ENCODE data around the gene ZAP70. TPM values are rescaled to one million over a fixed set of nuclear protein-coding genes. Genes with fewer than 3 reads are reported as not detected.

ZAP70 gene
- total RNA-seq, 4 donors from 2014 or later: 2.6 to 16.1 (median 12.0) TPM

DNA sequence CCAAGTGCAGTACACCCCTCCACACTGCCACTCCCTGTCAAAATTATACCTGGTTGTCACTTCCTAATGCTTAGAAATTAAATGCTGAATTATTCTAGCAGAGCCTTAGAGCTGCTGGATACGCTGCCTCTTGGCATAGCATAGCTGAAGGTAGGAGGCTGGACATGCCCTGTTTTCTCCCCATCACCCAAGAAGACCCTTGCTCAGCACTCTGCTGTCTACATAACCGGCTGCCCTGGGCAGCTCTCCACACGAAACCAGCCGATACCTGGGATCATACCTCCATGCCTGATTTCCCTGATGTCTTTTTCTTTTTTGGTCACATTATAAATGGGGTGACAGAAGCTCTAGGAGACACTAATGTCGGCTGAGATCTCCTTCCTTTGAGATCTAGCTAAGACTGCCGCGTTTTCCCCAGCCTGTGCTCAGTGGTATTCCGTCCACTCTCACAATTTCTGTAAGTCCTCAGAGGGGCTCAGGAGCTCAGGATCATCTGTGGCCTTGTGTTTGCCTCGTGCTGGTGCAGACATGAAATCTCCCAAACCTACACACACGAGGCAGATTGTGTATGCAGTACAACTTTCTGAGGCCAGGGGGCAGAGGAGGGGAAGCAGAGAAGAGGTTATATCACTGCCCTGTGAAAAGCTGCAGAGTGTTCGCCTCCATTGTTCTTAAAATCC lies 13.5 kb upstream of the ZAP70 start:
- in situ Hi-C loops (cut with MboI; ENCODE audit: low pct_ligation_motif_present in 1 of 4, low pct_unique_long_range_greater_than_20kb in 1 of 4, low sequenced_read_pairs in 3 of 4) (loop anchor here in 2 of 4 donors (10.0 kb wide), 1 partner anchor 105 kb away; no protein-coding TSS in a partner anchor), intact Hi-C loops (cut with DNase I; ENCODE audit: low total_unique reads) (loop anchor here (2.0 kb wide), 1 partner anchor 109 kb away; no protein-coding TSS in a partner anchor)
- H3K4me1 ChIP-seq: peaks cover 0 to 5% (median 0%) of the 10 kb centered on the region in 4 donors
- H3K27ac ChIP-seq: no peak overlapping the region
- DNase-seq: peak; percentile 61
- no peak for TF ChIP-seq EP300 (IDR thresholded peaks at IDR 0.05; ENCODE audit: low read depth)
- TF ChIP-seq, protein P1, sequence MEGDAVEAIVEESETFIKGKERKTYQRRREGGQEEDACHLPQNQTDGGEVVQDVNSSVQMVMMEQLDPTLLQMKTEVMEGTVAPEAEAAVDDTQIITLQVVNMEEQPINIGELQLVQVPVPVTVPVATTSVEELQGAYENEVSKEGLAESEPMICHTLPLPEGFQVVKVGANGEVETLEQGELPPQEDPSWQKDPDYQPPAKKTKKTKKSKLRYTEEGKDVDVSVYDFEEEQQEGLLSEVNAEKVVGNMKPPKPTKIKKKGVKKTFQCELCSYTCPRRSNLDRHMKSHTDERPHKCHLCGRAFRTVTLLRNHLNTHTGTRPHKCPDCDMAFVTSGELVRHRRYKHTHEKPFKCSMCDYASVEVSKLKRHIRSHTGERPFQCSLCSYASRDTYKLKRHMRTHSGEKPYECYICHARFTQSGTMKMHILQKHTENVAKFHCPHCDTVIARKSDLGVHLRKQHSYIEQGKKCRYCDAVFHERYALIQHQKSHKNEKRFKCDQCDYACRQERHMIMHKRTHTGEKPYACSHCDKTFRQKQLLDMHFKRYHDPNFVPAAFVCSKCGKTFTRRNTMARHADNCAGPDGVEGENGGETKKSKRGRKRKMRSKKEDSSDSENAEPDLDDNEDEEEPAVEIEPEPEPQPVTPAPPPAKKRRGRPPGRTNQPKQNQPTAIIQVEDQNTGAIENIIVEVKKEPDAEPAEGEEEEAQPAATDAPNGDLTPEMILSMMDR (IDR thresholded peaks at IDR 0.05): peak; percentile 49 to 71 (median 61)
- no peak for TF ChIP-seq POLR2AphosphoS5 (IDR thresholded peaks at IDR 0.05)
- TF ChIP-seq POLR2A (IDR thresholded peaks at IDR 0.05): no peak
- no peaks in the 10 kb centered on the region for H3K9me3 ChIP-seq
- 52 to 67% methylated on average over 5 to 11 of the region's 11 CpGs for WGBS, 2 donors (ENCODE audit: low coverage in 1 of 2)
- no peaks in the 10 kb centered on the region for H3K27me3 ChIP-seq
- H3K4me3 ChIP-seq: no peak overlapping the region
- no peaks in the 10 kb centered on the region for H3K36me3 ChIP-seq

DNA sequence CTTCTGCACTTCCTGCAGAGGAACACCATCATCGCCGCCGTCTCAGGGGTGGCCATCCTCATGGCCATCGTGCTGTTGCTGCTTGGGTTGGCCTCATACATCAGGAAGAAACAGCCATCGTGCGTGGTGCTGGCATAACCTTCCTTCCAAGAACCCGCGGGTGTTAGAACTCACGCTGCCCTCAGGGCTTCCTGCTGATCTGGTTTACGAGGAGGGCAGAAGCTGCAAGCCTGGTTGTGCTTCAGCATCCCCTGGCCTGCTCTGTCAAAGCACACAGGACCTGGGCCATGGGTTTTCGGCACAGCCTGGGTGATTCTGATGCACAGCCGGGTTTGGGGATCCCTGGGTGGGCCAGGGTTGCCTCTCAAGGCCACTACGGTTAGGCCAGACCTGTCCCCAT lies 12.2 kb upstream of the ZAP70 start:
- no peak for DNase-seq
- WGBS, 2 donors (ENCODE audit: low coverage in 1 of 2): 92 to 100% methylated on average over 1 to 12 of the region's 13 CpGs
- intact Hi-C loops (cut with DNase I; ENCODE audit: low total_unique reads) (no loop called here), in situ Hi-C loops (cut with MboI; ENCODE audit: low pct_ligation_motif_present in 1 of 4, low pct_unique_long_range_greater_than_20kb in 1 of 4, low sequenced_read_pairs in 3 of 4) (no loop called here)
- H3K9me3 ChIP-seq: no peaks in the 10 kb centered on the region
- TF ChIP-seq POLR2AphosphoS5 (IDR thresholded peaks at IDR 0.05) (no peak), POLR2A (IDR thresholded peaks at IDR 0.05) (no peak), EP300 (IDR thresholded peaks at IDR 0.05; ENCODE audit: low read depth) (no peak)
- TF ChIP-seq, protein P1 (IDR thresholded peaks at IDR 0.05): no peak
- H3K4me1 ChIP-seq: peaks cover 0 to 5% (median 0%) of the 10 kb centered on the region in 4 donors
- H3K27me3 ChIP-seq: no peaks in the 10 kb centered on the region
- no peaks in the 10 kb centered on the region for H3K36me3 ChIP-seq
- no peak overlapping the region for H3K4me3 ChIP-seq
- no peak overlapping the region for H3K27ac ChIP-seq

DNA sequence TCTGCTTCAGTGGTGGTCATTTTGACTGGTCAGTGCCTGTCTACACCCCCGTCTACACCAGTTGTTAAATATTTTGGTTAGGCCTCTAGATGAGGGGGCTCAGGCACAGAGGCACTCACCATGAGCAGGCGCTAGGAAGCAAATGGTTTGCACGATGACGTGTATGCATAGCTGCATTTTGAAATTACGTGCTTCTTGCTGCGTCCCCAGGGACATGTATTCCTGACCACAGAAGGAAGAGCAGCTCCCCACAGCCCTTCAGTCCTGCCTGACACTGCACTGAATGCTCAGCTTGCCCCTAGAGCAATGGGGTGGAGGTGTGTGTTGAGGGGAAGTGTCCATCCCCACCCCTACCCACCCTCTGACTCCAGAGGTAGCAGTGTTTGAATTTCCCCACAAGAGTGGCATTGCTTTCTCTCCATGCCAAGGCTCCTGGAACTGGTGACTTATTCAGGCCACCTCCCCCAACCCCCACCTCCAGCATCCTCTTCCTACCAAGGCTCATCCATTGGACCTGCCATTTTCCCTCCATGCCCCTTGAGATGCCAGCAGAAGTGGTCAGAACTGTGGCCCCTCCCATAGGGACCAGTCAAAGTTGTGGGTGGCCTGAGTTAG lies 11.4 kb upstream of the ZAP70 start:
- H3K4me3 ChIP-seq: no peak overlapping the region
- no peak overlapping the region for H3K27ac ChIP-seq
- DNase-seq: no peak
- no peak for TF ChIP-seq EP300 (IDR thresholded peaks at IDR 0.05; ENCODE audit: low read depth)
- TF ChIP-seq POLR2A (IDR thresholded peaks at IDR 0.05): no peak
- no peaks in the 10 kb centered on the region for H3K9me3 ChIP-seq
- H3K36me3 ChIP-seq: no peaks in the 10 kb centered on the region
- in situ Hi-C loops (cut with MboI; ENCODE audit: low pct_ligation_motif_present in 1 of 4, low pct_unique_long_range_greater_than_20kb in 1 of 4, low sequenced_read_pairs in 3 of 4): no loop called here
- no peaks in the 10 kb centered on the region for H3K27me3 ChIP-seq
- H3K4me1 ChIP-seq: peaks cover 0 to 2% (median 0%) of the 10 kb centered on the region in 4 donors
- intact Hi-C loops (cut with DNase I; ENCODE audit: low total_unique reads): no loop called here
- 88 to 96% methylated on average over 4 to 6 of the region's 6 CpGs for WGBS, 2 donors (ENCODE audit: low coverage in 1 of 2)

DNA sequence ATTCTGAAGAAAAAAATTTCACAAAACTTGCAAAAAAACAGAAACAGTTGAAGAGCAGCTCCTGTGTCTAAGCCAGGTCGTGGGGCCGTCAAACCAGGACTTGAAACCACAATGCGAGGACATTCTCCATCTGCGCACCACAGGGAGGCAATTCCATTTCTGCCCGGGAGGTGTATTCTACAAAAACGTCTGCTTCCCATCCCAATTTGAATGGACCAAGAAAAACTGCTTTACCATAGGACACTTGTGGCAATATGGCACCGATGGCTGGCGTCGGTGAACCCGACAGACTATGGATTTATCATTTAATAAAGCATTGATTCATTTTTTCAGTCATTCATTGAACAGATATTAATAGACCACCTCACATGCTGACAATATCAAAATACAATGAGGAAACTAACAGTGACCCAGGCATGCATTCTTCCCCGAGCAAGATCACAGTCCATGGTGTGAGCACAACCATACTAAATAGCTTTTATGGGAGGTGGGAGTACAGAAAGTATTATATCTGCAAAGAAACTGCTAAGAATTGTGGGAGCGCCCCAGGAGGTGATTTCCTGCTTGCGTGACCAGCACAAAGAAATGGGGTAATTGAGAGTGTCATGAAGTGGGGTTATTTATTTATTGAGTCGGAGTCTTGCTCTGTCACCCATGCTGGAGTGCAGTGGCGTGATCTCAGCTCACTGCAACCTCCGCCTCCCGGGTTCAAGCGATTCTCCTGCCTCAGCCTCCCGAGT lies 10.5 kb upstream of the ZAP70 start:
- Histone ChIP-seq H3K27me3 (no peaks in the 10 kb centered on the region), H3K4me1 (no peaks in the 10 kb centered on the region), H3K4me3 (no peak overlapping the region), H3K36me3 (no peaks in the 10 kb centered on the region), H3K9me3 (no peaks in the 10 kb centered on the region), H3K27ac (no peak overlapping the region)
- intact Hi-C loops (cut with DNase I; ENCODE audit: low total_unique reads): no loop called here
- WGBS, 2 donors (ENCODE audit: low coverage in 1 of 2): 89 to 90% methylated on average over 15 to 19 of the region's 19 CpGs
- no peak for DNase-seq
- in situ Hi-C loops (cut with MboI; ENCODE audit: low pct_ligation_motif_present in 1 of 4, low pct_unique_long_range_greater_than_20kb in 1 of 4, low sequenced_read_pairs in 3 of 4): no loop called here
- TF ChIP-seq, protein P1 (IDR thresholded peaks at IDR 0.05): no peak
- TF ChIP-seq POLR2A (IDR thresholded peaks at IDR 0.05) (no peak), EP300 (IDR thresholded peaks at IDR 0.05; ENCODE audit: low read depth) (no peak), POLR2AphosphoS5 (IDR thresholded peaks at IDR 0.05) (no peak)

Data from transverse colon (tissue), 4 donors.